ENCODE measurements around the gene RRP7A. TPM values are rescaled to one million over a fixed set of nuclear protein-coding genes. Genes with fewer than 3 reads are reported as not detected.
"Not testable (repeated sequence)": the region's sequence is repeated elsewhere in the genome, so short reads cannot be mapped to it uniquely, and the experiment has no call there.

Gene RRP7A
- total RNA-seq, 4 donors from 2014 or later: 26.2 to 26.5 (median 26.4) TPM

DNA sequence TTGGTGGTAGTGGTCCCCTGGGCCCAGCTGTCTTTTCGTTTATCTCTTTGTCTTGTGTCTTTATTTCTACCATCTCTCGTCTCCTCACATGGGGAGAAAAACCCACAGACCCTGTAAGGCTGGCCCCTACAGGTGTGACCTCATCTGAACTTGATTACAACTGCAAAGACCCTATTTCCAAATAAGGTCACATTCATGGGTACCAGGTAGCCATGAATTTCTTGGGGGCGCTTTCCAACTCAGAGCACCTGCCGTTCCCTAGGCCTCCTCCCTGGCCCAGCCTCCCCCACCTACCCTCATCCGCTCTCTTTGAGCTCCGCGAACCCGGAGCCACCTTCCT, 14.0 kb upstream of the RRP7A start:
- DNase-seq (ENCODE audit: extremely low spot score): no peak
- TF ChIP-seq, protein P1, sequence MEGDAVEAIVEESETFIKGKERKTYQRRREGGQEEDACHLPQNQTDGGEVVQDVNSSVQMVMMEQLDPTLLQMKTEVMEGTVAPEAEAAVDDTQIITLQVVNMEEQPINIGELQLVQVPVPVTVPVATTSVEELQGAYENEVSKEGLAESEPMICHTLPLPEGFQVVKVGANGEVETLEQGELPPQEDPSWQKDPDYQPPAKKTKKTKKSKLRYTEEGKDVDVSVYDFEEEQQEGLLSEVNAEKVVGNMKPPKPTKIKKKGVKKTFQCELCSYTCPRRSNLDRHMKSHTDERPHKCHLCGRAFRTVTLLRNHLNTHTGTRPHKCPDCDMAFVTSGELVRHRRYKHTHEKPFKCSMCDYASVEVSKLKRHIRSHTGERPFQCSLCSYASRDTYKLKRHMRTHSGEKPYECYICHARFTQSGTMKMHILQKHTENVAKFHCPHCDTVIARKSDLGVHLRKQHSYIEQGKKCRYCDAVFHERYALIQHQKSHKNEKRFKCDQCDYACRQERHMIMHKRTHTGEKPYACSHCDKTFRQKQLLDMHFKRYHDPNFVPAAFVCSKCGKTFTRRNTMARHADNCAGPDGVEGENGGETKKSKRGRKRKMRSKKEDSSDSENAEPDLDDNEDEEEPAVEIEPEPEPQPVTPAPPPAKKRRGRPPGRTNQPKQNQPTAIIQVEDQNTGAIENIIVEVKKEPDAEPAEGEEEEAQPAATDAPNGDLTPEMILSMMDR (IDR thresholded peaks at IDR 0.05): no peak
- TF ChIP-seq POLR2A (IDR thresholded peaks at IDR 0.05; ENCODE audit: low read depth): no peak
- no peak for TF ChIP-seq EP300 (IDR thresholded peaks at IDR 0.05)
- no peak for TF ChIP-seq POLR2AphosphoS5 (IDR thresholded peaks at IDR 0.05)
- WGBS: 93% methylated on average over 8 of the region's 8 CpGs

GRCh38 chr22:42531401-42532084, 11.9 kb upstream of the RRP7A start:
- not testable (repeated sequence) for DNase-seq (ENCODE audit: extremely low spot score)
- 89% methylated on average over 24 of the region's 24 CpGs for WGBS

More for the DNA sequence above, 14.0 kb upstream of the RRP7A start:
- no peaks in the 10 kb centered on the region for H3K9me3 ChIP-seq
- H3K36me3 ChIP-seq: no peaks in the 10 kb centered on the region
- H3K4me1 ChIP-seq: peaks cover 0 to 4% (median 2%) of the 10 kb centered on the region in 4 donors
- intact Hi-C loops (cut with DNase I): no loop called here
- no peak overlapping the region for H3K27ac ChIP-seq (replicated peaks in 1 of 4)
- H3K4me3 ChIP-seq: no peak overlapping the region
- H3K27me3 ChIP-seq: no peaks in the 10 kb centered on the region

DNA sequence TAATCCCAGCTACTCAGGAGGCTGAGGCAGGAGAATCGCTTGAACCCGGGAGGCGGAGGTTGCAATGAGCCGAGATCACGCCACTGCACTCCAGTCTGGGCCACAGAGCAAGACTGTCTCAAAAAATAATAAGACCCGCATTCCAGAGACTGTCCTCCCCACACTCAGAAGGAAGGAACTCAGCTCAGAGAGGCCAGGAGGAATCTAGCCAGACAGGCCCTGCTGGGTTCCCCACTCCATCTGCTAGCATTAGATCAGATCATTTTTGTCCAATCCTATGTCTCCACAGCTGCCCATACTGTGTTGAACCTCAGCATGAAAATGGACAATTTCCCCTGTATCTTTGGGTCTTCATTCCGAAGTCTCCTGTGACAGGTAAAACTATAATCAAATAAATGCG, 9.8 kb upstream of the RRP7A start:
- H3K4me3 ChIP-seq; H3K27ac ChIP-seq (replicated peaks in 1 of 4); H3K9me3 ChIP-seq; DNase-seq (ENCODE audit: extremely low spot score); intact Hi-C loops (cut with DNase I); H3K36me3 ChIP-seq; H3K4me1 ChIP-seq; H3K27me3 ChIP-seq: not testable (repeated sequence)
- WGBS: 92% methylated on average over 8 of the region's 8 CpGs

More at GRCh38 chr22:42531401-42532084, 11.9 kb upstream of the RRP7A start:
- intact Hi-C loops (cut with DNase I); H3K9me3 ChIP-seq; H3K4me3 ChIP-seq; H3K4me1 ChIP-seq; H3K36me3 ChIP-seq; H3K27ac ChIP-seq (replicated peaks in 1 of 4); H3K27me3 ChIP-seq: not testable (repeated sequence)

- DNase-seq (ENCODE audit: extremely low spot score): no peak
- Histone ChIP-seq H3K27ac (replicated peaks in 1 of 4) (no peak overlapping the region), H3K36me3 (no peaks in the 10 kb centered on the region), H3K27me3 (no peaks in the 10 kb centered on the region), H3K4me3 (no peak overlapping the region), H3K4me1 (no peaks in the 10 kb centered on the region), H3K9me3 (no peaks in the 10 kb centered on the region)
- 98% methylated on average over 10 of the region's 11 CpGs for WGBS
- TF ChIP-seq POLR2A (IDR thresholded peaks at IDR 0.05; ENCODE audit: low read depth): no peak
- TF ChIP-seq, protein P1 (IDR thresholded peaks at IDR 0.05): no peak
- TF ChIP-seq EP300 (IDR thresholded peaks at IDR 0.05): no peak
- no peak for TF ChIP-seq POLR2AphosphoS5 (IDR thresholded peaks at IDR 0.05)
- intact Hi-C loops (cut with DNase I): no loop called here
Observed at GRCh38 chr22:42528591-42529307, 9.2 kb upstream of the RRP7A start.

GRCh38 chr22:42522546-42522945, 3.0 kb upstream of the RRP7A start:
- Histone ChIP-seq H3K27me3 (no peaks in the 10 kb centered on the region), H3K27ac (replicated peaks in 1 of 4) (no peak overlapping the region), H3K4me3 (no peak overlapping the region), H3K4me1 (peaks cover 8 to 19% (median 14%) of the 10 kb centered on the region in 4 donors), H3K36me3 (peaks cover 0 to 4% (median 3%) of the 10 kb centered on the region in 4 donors), H3K9me3 (no peaks in the 10 kb centered on the region)
- DNase-seq (ENCODE audit: extremely low spot score): no peak
- TF ChIP-seq EP300 (IDR thresholded peaks at IDR 0.05) (no peak), POLR2AphosphoS5 (IDR thresholded peaks at IDR 0.05) (no peak), POLR2A (IDR thresholded peaks at IDR 0.05; ENCODE audit: low read depth) (no peak)
- TF ChIP-seq, protein P1 (IDR thresholded peaks at IDR 0.05): no peak
- WGBS: 97% methylated on average over 15 of the region's 15 CpGs
- intact Hi-C loops (cut with DNase I): no loop called here

All from esophagus muscularis mucosa (tissue), 4 donors.